ENCODE results near the gene KHNYN.

KHNYN gene

GRCh38 chr14:24399999-24400718, 29.6 kb upstream of the KHNYN start:
- no peak for DNase-seq (ENCODE audit: low read depth in 4 of 4, low spot score in 1 of 4)

GRCh38 chr14:24401810-24402702, 27.7 kb upstream of the KHNYN start:
- no peak for DNase-seq (ENCODE audit: low read depth in 4 of 4, low spot score in 1 of 4)

DNA sequence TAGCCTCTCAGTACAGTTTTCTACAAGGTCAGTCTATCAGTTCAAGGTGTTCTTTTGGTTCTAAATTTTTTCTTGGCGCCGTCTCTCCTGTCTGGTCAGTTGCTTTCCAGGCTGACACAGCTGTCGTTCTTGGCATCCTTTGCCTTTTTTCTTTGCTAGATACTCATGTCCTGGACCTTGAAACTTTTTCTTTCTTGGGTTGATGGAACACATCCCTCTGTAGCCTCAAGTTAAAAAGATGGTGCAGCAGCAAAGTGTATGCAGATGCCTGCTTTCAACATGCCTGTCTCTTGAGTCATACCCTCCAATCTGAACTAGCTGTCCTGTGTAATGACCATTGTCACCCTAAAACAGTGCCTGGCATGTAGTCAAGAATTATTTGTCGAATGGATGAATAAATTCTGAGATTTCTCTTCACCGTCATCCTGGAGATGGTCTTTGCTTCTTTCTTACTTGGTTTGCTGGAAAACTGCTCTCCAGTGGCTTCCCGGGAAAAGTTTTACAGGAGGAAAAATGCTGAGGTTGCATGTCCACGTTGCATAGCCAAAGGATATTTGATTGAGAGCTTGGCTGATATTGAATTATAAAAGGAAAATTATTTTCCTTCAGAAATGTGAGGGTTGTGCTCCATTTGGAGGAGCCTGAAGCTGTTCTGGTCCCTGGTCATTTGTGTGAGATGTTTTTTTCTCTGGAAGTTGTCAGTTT, 26.3 kb upstream of the KHNYN start:
- no peak for DNase-seq (ENCODE audit: low read depth in 4 of 4, low spot score in 1 of 4)

DNA sequence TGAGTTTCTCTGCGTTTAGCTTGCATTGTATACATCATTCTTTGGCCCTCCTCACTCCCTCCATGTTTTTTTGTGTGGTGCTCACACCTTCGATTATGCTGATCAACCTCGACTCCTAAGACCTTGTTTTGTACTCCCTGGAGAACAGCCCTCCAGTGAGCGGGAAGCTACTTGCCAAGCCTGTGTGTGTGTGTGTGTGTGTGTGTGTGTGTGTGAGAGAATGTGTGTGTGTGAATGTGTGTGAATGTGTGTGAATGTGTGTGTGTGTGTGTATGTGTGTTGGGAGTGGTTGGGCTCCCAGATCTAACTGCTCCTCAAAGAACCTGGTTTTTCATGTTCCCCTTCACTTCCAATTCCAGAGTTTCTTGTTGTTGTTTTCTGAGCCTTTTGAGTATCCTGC, 24.9 kb upstream of the KHNYN start:
- DNase-seq (ENCODE audit: low read depth in 4 of 4, low spot score in 1 of 4), result no peak

DNA sequence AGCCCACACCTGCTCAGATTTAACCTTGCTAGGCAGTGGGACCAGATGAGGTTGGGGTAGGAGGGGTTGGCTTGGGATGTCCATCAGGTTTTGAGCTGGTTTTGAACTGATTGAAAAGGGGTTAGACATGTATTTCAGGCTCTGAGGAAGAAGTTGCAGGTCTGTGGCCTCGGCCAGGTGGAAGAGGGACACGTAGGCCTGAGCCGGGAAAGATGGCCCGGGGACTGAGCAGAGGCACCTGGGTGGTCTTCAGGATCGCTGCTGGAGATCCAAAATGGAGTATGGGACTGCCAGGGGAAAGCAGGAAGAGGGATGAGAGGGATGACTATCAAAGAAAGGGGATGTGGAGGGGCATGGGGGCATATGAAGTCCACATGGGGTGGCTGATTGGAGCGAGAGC, 23.3 kb upstream of the KHNYN start:
- no peak for DNase-seq (ENCODE audit: low read depth in 4 of 4, low spot score in 1 of 4)

DNA sequence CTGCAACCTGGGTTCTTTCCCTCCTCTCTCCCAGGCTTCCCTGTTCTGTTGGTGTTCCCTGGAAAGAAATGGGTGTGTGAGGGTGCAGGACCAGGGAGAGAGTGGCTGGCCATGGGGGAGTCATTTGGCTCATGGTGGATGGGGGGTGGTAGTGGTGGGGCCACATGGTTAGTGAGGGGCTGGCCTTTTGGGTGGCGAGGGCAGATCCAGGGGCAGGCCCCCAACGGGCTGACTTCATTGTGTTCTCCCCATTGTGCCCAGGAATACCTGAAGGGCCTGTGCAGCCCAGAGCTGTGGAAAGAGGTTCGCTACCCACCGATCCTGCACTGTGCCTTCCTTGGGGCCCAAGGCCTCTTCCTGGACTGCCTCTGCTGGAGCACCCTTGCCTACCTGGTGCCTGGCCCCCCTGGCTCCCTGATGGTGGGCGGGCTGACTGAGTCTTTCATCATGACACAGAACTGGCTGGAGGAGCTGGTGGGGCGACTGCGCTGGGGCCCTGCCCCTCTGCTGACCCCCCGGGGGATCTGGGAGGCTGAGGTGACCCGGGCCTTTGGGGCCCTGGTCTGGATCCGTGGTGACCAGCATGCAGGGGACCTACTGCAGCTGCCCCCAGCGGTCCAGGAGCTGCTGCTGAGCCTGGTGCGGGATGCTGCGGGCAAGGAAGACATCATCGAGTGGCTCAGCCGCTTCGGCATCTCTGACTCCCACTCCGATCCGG, 22.0 kb upstream of the KHNYN start:
- no peak for DNase-seq (ENCODE audit: low read depth in 4 of 4, low spot score in 1 of 4)

DNA sequence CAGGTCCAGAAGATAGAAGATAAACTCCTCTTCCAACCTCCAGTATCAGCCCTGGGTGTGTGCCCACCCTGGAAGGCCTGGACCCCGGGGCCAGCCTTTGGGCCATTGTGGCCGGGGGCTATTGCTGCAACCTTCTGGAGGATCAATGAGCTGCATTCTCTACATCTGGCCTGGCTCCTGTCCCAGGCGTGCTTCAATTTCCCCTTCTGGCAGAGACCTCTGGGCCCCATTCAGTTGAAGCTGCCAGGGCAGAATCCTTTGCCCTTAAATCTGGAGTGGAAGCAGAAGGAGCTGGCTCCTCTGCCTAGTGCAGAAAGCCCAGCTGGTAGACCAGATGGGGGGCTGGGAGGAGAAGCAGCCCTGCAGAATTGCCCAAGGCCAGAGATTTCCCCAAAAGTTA, 21.0 kb upstream of the KHNYN start:
- DNase-seq (ENCODE audit: low read depth in 4 of 4, low spot score in 1 of 4), result no peak

DNA sequence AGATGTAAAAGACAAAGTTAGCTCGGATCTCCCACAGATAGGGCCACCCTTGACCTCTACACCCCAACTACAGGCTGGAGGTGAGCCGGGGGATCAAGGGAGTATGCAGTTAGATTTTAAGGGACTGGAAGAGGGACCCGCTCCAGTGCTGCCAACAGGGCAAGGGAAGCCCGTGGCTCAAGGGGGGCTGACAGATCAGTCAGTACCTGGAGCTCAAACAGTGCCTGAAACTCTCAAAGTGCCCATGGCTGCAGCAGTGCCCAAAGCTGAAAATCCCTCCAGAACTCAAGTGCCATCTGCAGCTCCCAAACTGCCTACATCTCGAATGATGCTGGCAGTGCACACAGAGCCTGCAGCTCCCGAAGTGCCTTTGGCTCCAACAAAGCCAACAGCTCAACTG, 20.6 kb upstream of the KHNYN start:
- no peak for DNase-seq (ENCODE audit: low read depth in 4 of 4, low spot score in 1 of 4)

GRCh38 chr14:24409956-24410355, 19.8 kb upstream of the KHNYN start:
- DNase-seq (ENCODE audit: low read depth in 4 of 4, low spot score in 1 of 4), result no peak

GRCh38 chr14:24411443-24412389, 18.0 kb upstream of the KHNYN start:
- DNase-seq (ENCODE audit: low read depth in 4 of 4, low spot score in 1 of 4), result no peak

GRCh38 chr14:24414077-24414476, 15.7 kb upstream of the KHNYN start:
- no peak for DNase-seq (ENCODE audit: low read depth in 4 of 4, low spot score in 1 of 4)

GRCh38 chr14:24414732-24415420, 14.9 kb upstream of the KHNYN start:
- DNase-seq (ENCODE audit: low read depth in 4 of 4, low spot score in 1 of 4), result no peak

DNA sequence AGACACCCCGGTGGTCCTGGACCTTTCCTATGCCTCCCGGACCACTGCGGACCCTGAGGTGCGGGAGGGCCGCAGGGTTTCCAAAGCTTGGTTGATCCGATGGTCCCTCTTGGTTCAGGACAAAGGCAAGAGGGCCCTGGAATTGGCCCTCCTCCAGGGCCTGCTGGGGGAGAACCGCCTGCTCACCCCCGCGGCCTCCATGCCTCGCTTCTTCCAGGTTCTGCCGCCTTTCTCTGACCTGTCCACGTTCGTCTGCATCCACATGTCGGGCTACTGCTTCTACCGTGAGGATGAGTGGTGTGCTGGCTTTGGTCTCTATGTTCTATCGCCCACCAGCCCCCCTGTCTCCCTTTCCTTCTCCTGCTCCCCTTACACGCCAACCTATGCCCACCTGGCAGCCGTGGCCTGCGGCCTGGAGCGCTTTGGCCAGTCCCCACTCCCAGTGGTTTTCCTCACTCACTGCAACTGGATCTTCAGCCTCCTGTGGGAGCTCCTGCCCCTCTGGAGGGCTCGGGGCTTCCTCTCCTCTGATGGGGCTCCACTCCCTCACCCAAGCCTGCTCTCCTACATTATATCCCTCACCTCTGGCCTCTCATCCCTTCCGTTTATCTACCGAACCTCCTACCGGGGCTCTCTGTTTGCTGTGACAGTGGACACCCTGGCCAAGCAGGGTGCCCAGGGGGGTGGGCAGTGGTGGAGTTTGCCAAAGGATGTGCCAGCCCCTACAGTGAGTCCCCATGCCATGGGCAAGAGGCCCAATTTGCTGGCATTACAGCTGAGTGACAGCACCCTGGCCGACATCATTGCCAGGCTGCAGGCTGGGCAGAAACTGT, 14.1 kb upstream of the KHNYN start:
- DNase-seq (ENCODE audit: low read depth in 4 of 4, low spot score in 1 of 4), result no peak

DNA sequence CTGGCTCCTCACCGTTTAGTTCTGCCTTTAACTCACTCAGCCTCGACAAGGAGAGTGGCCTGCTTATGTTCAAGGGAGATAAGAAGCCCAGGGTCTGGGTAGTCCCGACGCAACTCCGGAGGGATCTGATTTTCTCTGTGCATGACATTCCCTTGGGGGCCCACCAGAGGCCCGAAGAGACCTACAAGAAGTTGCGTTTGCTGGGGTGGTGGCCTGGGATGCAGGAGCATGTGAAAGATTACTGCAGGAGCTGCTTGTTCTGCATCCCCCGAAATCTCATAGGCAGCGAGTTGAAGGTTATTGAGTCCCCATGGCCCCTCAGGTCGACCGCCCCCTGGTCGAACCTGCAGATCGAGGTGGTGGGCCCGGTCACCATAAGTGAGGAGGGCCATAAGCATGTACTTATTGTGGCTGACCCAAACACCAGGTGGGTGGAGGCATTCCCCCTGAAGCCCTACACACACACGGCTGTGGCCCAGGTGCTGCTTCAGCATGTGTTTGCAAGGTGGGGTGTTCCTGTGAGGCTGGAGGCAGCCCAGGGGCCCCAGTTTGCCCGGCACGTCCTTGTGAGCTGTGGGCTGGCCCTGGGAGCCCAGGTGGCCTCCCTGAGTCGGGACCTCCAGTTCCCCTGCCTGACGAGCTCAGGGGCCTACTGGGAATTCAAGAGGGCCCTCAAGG, 13.4 kb upstream of the KHNYN start:
- DNase-seq (ENCODE audit: low read depth in 4 of 4, low spot score in 1 of 4), result no peak

DNA sequence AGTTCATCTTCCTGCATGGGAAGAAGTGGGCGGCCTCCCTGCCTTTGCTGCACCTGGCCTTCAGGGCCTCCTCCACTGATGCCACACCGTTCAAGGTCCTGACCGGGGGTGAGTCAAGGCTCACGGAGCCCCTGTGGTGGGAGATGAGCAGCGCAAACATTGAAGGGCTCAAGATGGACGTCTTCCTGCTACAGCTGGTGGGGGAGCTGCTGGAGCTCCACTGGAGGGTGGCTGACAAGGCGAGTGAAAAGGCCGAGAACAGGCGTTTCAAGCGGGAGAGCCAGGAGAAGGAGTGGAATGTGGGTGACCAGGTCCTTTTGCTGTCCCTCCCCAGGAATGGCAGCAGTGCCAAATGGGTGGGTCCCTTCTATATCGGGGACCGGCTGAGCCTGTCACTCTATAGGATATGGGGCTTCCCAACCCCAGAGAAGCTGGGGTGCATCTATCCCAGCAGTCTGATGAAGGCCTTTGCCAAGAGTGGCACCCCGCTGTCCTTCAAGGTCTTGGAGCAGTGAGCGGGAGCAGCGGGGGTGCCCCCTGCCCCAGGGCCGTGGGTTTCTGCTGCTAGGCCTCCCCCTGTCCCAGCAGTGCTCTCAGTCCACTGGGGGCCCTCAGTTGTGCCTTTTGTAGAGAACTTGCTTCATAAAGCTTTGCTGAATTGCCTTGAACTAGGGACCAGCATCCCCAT, 12.7 kb upstream of the KHNYN start:
- DNase-seq (ENCODE audit: low read depth in 4 of 4, low spot score in 1 of 4), result no peak

- no peak for DNase-seq (ENCODE audit: low read depth in 4 of 4, low spot score in 1 of 4)
These were observed 11.8 kb upstream of the KHNYN start for GRCh38 chr14:24417832-24418491.

DNA sequence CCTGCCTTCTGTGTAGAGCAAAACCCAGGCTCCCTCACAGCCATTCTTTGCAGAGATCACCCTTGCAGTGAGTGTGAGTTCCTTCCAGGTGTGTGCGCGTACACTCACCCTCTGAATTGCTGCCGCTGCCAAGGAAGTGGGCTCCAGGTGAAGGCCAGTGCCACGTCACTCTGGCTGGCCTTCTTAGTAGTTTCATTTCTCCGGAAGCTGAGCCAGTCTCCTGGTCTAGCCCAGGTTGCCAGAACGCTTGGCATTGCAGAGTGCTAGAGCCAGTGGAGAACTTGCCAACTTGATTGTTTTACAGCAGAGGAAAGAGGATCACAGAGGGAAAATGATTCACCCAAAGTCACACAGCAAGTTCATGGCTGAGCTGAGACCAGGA, 11.3 kb upstream of the KHNYN start:
- DNase-seq (ENCODE audit: low read depth in 4 of 4, low spot score in 1 of 4), result no peak
